NCI-H1417 treated with DMSO at 0.1 percent for 48 hours (cell line): Measurements from ENCODE around the gene GNAI2.
"Not testable (repeated sequence)": the region's sequence is repeated elsewhere in the genome, so short reads cannot be mapped to it uniquely, and the experiment has no call there.

Experiments used
- DNase-seq: peaks from one replicate; lab custom pipeline; 2025; lab: John Stamatoyannopoulos, UW

The GNAI2 gene

DNA sequence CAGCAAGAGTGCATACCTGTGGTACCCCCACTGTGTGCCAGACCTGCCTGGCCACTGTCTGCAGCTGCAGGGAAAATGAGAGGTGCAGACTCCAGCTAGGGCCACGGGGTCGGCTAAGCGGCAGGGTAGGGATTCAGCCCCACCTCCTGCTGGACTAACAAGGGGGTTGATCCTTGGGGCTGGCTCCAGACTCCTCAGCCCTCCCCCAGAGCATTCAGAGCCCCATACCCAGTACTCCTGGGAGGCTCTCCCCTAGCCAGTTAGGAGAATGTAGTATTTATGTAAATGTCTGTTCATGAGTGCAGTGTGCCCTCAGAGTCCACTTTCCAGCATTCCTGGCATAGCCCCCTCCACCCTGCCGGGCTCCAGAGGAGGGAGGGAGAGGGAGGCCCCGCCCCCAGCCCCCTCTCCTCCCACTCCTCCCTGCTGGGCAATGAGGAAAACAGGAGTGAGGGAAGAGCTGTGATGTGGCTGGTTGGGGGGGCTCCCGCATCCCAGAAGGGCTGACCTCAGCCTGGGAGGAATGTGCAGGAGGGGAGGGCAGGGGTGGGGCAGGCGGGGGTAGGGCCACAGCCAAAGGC lies 28.5 kb downstream of the GNAI2 start:
- no peak for DNase-seq

DNA sequence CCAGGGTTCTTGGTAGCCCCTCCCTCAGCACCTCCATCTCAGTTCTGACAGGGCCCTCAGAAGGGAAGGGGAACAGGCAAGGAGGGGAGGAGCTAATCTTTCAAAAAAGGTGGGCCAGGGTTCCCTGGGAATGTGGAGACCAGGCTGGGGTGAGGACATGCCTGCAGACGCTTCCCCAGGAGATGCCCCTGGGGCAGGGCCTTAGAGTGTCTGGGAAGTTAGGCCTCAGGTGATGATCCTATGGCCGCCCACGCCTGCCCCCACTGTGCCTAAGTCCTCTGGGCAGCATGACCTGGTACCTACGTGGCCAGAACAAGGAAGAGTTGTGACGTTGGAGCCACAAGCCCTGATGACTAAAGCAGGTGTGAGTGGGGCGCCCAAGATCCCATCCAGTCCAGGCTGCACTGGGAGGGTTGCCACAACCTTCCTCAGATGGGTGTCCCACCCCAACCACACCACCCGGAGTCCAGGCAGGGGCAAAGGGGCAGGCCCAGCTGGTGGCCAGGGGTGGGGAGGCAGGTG lies 29.0 kb downstream of the GNAI2 start:
- DNase-seq = no peak

GRCh38 chr3:50265571-50265970 lies 29.6 kb downstream of the GNAI2 start:
- no peak for DNase-seq

GRCh38 chr3:50266017-50266416 lies 30.0 kb downstream of the GNAI2 start:
- no peak for DNase-seq

GRCh38 chr3:50266836-50267235 lies 30.8 kb downstream of the GNAI2 start:
- DNase-seq = no peak

GRCh38 chr3:50267280-50267913 lies 31.4 kb downstream of the GNAI2 start:
- no peak for DNase-seq

- DNase-seq = no peak
Measured at GRCh38 chr3:50268276-50268675, 32.3 kb downstream of the GNAI2 start.

GRCh38 chr3:50268703-50269451 lies 32.9 kb downstream of the GNAI2 start, which contains the start of gene SEMA3B:
Gene SEMA3B, plus strand, starts transcription at chr3:50269147. Its CDS starts 94 bp downstream, at chr3:50269241.
- DNase-seq = no peak

GRCh38 chr3:50269460-50269859 lies 33.5 kb downstream of the GNAI2 start:
- DNase-seq = no peak

DNA sequence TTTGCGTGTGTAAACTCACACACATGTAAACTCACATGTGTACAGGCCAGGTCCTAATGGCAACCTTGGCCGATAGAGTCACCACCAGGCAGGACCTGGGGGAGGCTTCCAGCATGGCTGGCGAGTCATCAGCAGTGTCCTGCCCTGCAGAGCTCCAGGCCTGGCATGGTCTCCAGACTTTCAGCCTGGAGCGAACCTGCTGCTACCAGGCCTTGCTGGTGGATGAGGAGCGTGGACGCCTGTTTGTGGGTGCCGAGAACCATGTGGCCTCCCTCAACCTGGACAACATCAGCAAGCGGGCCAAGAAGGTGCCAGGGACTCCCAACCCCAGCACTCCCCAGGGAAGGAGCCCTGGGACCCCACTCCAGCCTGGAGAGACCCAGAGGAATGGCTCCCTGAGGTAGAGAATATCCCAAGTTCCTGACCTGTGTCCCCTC lies 34.0 kb downstream of the GNAI2 start:
- no peak for DNase-seq

DNA sequence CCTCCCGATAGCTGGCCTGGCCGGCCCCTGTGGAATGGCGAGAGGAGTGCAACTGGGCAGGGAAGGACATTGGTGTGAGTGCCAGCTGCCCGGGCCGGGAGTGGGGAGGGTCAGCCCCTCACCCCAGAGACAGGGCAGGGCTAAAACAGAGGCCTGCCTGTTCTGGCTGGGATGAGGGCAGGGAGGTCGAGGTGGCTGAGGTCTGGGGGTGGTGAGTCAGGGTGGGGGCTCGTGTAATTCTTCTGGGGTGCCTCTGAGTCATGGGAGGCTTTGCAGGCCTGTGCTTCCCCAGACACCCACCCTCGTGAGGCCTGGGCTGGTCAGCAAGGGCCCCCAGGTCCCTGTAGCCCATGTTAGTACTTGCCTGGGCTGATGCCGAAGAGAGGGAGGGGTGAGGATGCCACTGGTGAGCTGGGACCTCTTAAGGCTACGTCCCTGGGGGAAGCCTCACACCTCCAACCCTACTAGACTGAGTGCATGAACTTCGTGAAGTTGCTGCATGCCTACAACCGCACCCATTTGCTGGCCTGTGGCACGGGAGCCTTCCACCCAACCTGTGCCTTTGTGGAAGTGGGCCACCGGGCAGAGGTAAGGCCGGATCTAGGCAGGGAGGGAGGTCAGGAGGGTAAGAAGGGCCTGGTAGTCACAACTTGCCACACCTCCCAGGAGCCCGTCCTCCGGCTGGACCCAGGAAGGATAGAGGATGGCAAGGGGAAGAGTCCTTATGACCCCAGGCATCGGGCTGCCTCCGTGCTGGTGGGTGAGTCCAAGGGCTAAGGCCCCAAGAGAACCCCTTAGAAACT lies 34.6 kb downstream of the GNAI2 start:
- no peak for DNase-seq

DNA sequence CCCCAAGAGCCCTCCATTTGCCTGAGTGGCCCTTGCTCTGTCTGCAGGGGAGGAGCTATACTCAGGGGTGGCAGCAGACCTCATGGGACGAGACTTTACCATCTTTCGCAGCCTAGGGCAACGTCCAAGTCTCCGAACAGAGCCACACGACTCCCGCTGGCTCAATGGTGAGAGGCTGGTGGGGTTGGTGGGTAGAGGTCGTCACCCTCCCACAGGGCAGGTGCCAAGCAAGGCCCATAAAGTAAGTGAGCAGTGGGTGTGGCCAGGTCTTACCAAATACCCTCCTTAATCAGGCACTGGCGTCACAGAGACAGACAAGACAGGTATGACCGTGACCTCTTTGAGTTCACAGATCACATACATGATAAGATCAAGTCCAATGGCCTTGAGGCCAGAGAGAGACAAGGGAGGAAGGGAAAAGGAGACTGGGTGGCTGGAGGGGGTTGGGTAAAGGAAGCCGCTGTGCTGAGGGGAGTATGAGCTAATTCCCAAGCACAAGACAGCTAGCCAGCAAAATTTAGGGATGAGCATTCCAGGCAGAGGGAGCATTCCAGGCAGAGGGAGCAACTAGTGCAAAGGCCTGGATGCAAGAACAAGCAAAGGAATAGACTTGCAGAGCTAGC lies 35.4 kb downstream of the GNAI2 start:
- no peak for DNase-seq

DNA sequence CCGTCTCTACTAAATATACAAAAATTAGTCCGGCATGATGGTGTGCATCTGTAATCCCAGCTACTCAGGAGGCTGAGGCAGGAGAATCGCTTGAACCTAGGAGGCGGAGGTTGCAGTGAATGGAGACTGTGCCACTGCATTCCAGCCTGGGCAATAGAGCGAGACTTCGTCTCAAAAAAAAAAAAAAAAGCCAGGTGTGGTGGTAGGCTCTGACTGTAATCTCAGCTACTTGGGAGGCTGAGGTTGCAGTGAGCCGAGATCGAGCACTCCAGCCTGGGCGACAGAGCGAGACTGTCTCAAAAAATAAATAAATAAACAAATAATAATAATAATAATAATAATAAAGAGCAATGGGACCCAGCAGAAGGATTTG lies 36.5 kb downstream of the GNAI2 start:
- DNase-seq = not testable (repeated sequence)

GRCh38 chr3:50272911-50273688 lies 37.1 kb downstream of the GNAI2 start:
- no peak for DNase-seq

- DNase-seq = no peak
Measured at GRCh38 chr3:50273689-50274065, 37.7 kb downstream of the GNAI2 start.

DNA sequence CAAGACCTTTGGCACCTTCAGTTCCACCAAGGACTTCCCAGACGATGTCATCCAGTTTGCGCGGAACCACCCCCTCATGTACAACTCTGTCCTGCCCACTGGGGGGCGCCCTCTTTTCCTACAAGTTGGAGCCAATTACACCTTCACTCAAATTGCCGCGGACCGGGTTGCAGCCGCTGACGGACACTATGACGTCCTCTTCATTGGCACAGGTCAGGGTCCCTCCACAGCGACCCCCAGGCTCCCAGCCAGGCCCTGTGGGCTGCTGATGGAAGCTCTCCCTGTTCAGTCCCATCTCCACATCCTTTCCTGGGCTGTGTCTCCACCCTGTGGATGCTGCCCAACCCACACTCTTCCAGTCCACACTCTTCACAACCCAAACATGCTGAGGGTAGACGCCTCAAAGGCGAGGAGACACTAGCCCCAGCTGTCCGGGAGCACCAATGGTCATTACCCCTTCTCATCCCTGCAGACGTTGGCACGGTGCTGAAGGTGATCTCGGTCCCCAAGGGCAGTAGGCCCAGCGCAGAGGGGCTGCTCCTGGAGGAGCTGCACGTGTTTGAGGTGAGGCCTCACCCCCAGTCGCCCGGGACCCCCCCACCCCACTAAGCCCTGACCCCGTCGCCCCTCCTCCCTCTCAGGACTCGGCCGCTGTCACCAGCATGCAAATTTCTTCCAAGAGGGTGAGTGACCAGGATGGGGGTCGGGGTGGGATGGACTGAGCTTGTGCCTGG lies 38.5 kb downstream of the GNAI2 start:
- DNase-seq = no peak

DNA sequence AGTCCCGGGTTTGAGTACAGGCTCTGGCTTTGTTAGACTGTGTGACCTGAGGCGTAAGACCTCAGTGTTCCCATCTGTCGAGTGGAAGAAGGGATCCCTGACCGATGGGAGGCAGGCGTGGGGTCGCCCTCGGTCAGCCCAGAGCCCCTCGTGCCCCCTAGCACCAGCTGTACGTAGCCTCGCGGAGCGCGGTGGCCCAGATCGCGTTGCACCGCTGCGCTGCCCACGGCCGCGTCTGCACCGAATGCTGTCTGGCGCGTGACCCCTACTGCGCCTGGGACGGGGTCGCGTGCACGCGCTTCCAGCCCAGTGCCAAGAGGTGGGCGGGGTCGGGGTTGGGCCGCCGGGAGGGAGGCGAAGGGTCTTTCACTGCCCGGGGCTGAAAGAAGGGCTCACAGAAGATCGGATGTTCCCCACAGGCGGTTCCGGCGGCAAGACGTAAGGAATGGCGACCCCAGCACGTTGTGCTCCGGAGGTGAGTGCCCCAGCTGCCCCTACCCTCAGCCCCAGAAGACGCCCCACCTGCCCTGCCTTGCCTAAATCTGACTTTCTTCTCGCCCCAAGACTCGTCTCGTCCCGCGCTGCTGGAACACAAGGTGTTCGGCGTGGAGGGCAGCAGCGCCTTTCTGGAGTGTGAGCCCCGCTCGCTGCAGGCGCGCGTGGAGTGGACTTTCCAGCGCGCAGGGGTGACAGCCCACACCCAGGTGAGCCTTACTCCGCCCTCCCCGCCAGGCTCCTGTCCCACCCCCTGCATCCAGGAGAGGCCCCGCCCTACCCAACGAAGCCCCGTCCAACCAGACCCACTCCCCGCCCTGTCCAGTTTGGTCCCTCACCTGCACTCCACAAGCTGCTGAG lies 39.4 kb downstream of the GNAI2 start:
- no peak for DNase-seq

GRCh38 chr3:50275996-50276761 lies 40.2 kb downstream of the GNAI2 start:
- no peak for DNase-seq

- no peak for DNase-seq
Measured at GRCh38 chr3:50276762-50277101, 40.7 kb downstream of the GNAI2 start.
